ENCODE results near the gene SREBF1.

DNA sequence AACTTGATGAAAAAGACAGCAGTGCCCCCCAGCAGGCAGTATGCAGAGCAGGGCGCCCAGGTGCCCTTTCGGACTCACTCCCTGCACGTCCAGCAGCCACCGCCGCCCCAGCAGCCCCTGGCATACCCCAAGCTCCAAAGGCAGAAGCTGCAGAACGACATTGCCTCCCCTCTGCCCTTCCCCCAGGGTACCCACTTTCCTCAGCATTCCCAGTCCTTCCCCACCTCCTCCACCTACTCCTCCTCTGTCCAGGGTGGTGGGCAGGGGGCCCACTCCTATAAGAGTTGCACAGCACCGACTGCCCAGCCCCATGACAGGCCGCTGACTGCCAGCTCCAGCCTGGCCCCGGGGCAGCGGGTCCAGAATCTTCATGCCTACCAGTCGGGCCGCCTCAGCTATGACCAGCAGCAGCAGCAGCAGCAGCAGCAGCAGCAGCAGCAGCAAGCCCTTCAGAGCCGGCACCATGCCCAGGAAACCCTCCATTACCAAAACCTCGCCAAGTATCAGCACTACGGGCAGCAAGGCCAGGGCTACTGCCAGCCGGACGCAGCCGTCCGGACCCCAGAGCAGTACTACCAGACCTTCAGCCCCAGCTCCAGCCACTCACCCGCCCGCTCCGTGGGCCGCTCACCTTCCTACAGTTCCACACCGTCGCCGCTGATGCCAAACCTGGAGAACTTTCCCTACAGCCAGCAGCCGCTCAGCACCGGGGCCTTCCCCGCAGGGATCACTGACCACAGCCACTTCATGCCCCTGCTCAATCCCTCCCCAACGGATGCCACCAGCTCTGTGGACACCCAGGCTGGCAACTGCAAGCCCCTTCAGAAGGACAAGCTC is 43.2 kb downstream of the SREBF1 start:
- TF ChIP-seq CEBPB (IDR thresholded peaks at IDR 0.05; ENCODE audit: borderline replicate concordance in 1 of 2, low read depth in 2 of 2, low read length in 2 of 2) (no peak), RAD21 (IDR thresholded peaks at IDR 0.05; ENCODE audit: insufficient read depth, low read depth, low read length) (no peak), EP300 (IDR thresholded peaks at IDR 0.05; ENCODE audit: borderline replicate concordance in 1 of 2, control insufficient read depth in 1 of 2, low read depth in 2 of 2, low read length in 2 of 2) (no peak)

All from GM12878 (cell line).